Gastroesophageal sphincter (tissue), 3 donors: ENCODE measurements around the gene RPS23.

Experiments
- POLR2A ChIP-seq, 2 donors: fragments of 450-650 bp; IDR thresholded peaks; one replicate each; pipeline ENCODE4 v1.6.1; 2017; ENCODE audit warnings: antibody characterized with exemption in 2 of 2, mild to moderate bottlenecking in 2 of 2, moderate library complexity in 1 of 2
- TF ChIP-seq, protein P1 (sequence below), 4 experiments: fragments of 200-600 bp in 2 of 4; fragments of 450-650 bp in 2 of 4; sonication (generic) in 1 of 4; IDR thresholded peaks; one replicate each; pipeline ENCODE4 v1.5.1; 2017 to 2019; ENCODE audit warnings: antibody characterized with exemption in 4 of 4, mild to moderate bottlenecking in 2 of 4, moderate library complexity in 2 of 4

DNA sequence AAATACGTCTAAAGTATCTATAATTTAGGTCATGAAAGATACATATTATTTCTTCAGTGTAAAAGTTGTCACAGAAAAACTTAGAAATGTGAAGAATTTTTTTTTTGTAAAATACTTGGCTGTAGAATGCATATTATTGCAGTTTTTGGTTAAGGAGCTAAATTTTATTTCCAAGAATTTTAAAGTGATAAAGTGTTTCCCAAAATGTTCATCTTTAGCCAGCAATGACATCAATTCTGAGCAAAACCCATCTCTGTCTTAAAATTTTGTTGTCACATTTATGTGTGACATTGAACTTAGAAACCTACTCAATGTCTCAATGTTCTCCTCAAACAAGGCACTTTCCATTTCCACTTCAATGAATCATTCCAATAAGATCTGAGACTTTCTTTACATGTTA is 47.8 kb upstream of the RPS23 start:
- TF ChIP-seq, protein P1, sequence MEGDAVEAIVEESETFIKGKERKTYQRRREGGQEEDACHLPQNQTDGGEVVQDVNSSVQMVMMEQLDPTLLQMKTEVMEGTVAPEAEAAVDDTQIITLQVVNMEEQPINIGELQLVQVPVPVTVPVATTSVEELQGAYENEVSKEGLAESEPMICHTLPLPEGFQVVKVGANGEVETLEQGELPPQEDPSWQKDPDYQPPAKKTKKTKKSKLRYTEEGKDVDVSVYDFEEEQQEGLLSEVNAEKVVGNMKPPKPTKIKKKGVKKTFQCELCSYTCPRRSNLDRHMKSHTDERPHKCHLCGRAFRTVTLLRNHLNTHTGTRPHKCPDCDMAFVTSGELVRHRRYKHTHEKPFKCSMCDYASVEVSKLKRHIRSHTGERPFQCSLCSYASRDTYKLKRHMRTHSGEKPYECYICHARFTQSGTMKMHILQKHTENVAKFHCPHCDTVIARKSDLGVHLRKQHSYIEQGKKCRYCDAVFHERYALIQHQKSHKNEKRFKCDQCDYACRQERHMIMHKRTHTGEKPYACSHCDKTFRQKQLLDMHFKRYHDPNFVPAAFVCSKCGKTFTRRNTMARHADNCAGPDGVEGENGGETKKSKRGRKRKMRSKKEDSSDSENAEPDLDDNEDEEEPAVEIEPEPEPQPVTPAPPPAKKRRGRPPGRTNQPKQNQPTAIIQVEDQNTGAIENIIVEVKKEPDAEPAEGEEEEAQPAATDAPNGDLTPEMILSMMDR (IDR thresholded peaks at IDR 0.05), result no peak
- no peak for TF ChIP-seq POLR2A (IDR thresholded peaks at IDR 0.05)
